ENCODE data around the gene F10.

GRCh38 chr13:113155201-113155600 lies 32.6 kb downstream of the F10 start:
- no peak for TF ChIP-seq CTCF (conservative IDR thresholded peaks at IDR 0.05; ENCODE audit: low read depth, low read length)
- TF ChIP-seq EZH2 (IDR thresholded peaks at IDR 0.05; ENCODE audit: low read length, unreplicated experiment) = no peak

All from PC-3 (cell line).